RWPE2 (cell line): ENCODE measurements around the gene ARGLU1.

Experiments used
- ATAC-seq: fragments of 200-7000 bp; cut with Tn5 transposase; 3 replicates; pipeline ENCODE4 v1.9.1; 2021; ENCODE audit warnings: low read depth
- DNase-seq: peaks from one replicate; pipeline ENCODE4 v3.0.0-alpha.2; 2020; ENCODE audit warnings: low spot score
- H3K27ac ChIP-seq: fragments of 450-650 bp; 2 replicates; pipeline ENCODE4 v1.5.1; 2017; ENCODE audit warnings: mild to moderate bottlenecking; ENCODE audit not compliant: poor library complexity, severe bottlenecking
- H3K27me3 ChIP-seq: fragments of 250-450 bp; sonication (Bioruptor Pico); 2 replicates; pipeline ENCODE4 v1.5.1; 2021; ENCODE audit warnings: mild to moderate bottlenecking, moderate library complexity; ENCODE audit not compliant: insufficient read depth, poor library complexity, severe bottlenecking
- H3K36me3 ChIP-seq: fragments of 250-450 bp; sonication (Bioruptor Pico); 2 replicates; pipeline ENCODE4 v1.5.1; 2020; ENCODE audit warnings: low read depth, mild to moderate bottlenecking, moderate library complexity
- H3K4me1 ChIP-seq: fragments of 250-450 bp; sonication (Bioruptor Pico); 2 replicates; pipeline ENCODE4 v1.5.1; 2021; ENCODE audit warnings: mild to moderate bottlenecking, moderate library complexity; ENCODE audit not compliant: insufficient read depth, poor library complexity, severe bottlenecking
- H3K4me3 ChIP-seq: fragments of 250-450 bp; sonication (Bioruptor Pico); 2 replicates; pipeline ENCODE4 v1.5.1; 2021; ENCODE audit warnings: mild to moderate bottlenecking, moderate library complexity; ENCODE audit not compliant: severe bottlenecking
- H3K9me3 ChIP-seq: fragments of 250-450 bp; sonication (Bioruptor Pico); 2 replicates; pipeline ENCODE4 v1.5.1; 2021; ENCODE audit warnings: mild to moderate bottlenecking, moderate library complexity; ENCODE audit not compliant: severe bottlenecking
- CTCF ChIP-seq: fragments of 450-650 bp; IDR thresholded peaks from one replicate; pipeline ENCODE4 v1.5.1; 2017; ENCODE audit warnings: mild to moderate bottlenecking, moderate library complexity; ENCODE audit not compliant: poor library complexity, severe bottlenecking

ARGLU1 gene

GRCh38 chr13:106551751-106552150 is 16.2 kb downstream of the ARGLU1 start:
- H3K4me1 ChIP-seq, result peaks cover 10% of the 10 kb centered on the region
- ATAC-seq (no peak), DNase-seq (no peak)
- H3K9me3 ChIP-seq, result no peaks in the 10 kb centered on the region
- H3K4me3 ChIP-seq, result no peak overlapping the region
- H3K27ac ChIP-seq, result no peak overlapping the region
- no peaks in the 10 kb centered on the region for H3K27me3 ChIP-seq
- TF ChIP-seq CTCF, result no peak
- H3K36me3 ChIP-seq, result peaks cover 93% of the 10 kb centered on the region

- H3K9me3 ChIP-seq, result no peaks in the 10 kb centered on the region
- H3K4me3 ChIP-seq, result no peak overlapping the region
- H3K4me1 ChIP-seq, result peaks cover 10% of the 10 kb centered on the region
- DNase-seq (no peak), ATAC-seq (no peak)
- no peak overlapping the region for H3K27ac ChIP-seq
- no peaks in the 10 kb centered on the region for H3K27me3 ChIP-seq
- no peak for TF ChIP-seq CTCF
- peaks cover 93% of the 10 kb centered on the region for H3K36me3 ChIP-seq
These were observed 16.6 kb downstream of the ARGLU1 start for GRCh38 chr13:106551350-106551749.

DNA sequence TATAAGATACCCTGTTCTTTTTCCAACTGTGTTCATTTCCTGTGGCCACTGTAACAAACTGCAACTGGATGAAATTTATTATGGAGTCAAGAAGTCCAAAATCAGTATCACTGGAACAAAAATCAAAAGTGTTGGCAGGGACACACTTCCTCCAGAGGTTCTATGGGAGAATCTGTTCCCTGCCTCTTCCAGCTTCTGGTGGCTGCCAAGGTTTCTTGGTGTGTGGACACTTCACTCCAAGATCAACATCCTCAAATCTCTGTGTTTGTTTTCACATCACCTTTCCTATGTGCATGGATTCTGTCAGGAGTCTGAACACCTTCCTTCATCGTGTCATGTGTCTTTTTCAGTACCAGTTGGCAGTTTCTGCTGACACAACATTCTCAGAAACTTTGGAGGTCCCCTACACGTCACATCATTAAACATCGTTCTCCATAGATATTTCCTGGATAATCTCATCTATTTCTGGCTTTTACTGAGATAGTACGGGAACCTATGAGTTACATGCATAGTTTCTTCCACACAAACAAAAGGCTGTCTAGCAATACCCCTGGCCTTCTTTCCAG is 17.3 kb downstream of the ARGLU1 start:
- ATAC-seq (no peak), DNase-seq (no peak)
- no peak overlapping the region for H3K27ac ChIP-seq
- no peak overlapping the region for H3K4me3 ChIP-seq
- no peaks in the 10 kb centered on the region for H3K9me3 ChIP-seq
- H3K4me1 ChIP-seq, result peaks cover 10% of the 10 kb centered on the region
- no peaks in the 10 kb centered on the region for H3K27me3 ChIP-seq
- TF ChIP-seq CTCF, result no peak
- peaks cover 90% of the 10 kb centered on the region for H3K36me3 ChIP-seq

DNA sequence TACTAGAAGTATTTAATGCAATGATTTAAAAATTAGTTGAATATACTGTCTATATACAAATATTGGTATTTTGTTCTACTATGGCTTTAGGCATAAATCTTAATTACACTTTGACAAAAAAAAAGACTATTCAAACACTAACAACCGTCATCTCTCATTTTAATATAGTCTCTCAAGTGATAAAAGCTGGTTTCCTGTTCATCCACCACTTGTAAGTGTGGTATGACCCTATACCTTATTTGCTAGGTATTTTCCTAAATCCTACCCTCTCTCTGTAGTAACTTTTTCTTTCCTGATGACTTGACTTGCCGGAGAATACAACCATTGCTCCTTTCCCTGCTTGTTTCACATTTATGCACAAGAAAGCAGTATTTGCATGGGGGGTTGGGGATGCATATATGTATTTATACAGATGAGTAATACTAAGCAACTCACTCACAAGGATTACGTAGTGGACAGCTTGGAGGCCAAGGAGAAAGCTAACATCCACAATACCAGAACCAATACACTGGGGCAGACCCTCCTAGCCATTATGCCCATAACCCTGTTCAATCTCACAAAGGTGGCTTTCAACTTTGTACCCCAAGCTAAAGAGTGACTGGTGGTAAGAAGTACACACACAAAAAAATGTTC is 19.8 kb downstream of the ARGLU1 start:
- H3K9me3 ChIP-seq, result no peaks in the 10 kb centered on the region
- no peak overlapping the region for H3K4me3 ChIP-seq
- ATAC-seq, result peak; percentile 52; the same call in 2 of the 3 replicates
- H3K27me3 ChIP-seq, result no peaks in the 10 kb centered on the region
- H3K4me1 ChIP-seq, result peaks cover 12% of the 10 kb centered on the region
- DNase-seq, result no peak
- H3K36me3 ChIP-seq, result peaks cover 89% of the 10 kb centered on the region
- TF ChIP-seq CTCF, result no peak
- no peak overlapping the region for H3K27ac ChIP-seq

- no peak for DNase-seq
- Histone ChIP-seq H3K4me1 (peaks cover 2% of the 10 kb centered on the region), H3K27me3 (no peaks in the 10 kb centered on the region), H3K4me3 (no peak overlapping the region), H3K36me3 (peaks cover 59% of the 10 kb centered on the region), H3K27ac (no peak overlapping the region), H3K9me3 (no peaks in the 10 kb centered on the region)
- TF ChIP-seq CTCF, result no peak
- no peak for ATAC-seq
These were observed 26.1 kb downstream of the ARGLU1 start for GRCh38 chr13:106541826-106542225.
